Endothelial cell of umbilical vein (primary cell): ENCODE results near the gene BAG5. TPM values are rescaled to one million over a fixed set of nuclear protein-coding genes. Genes with fewer than 3 reads are reported as not detected.

Experiments
- BruUV-seq: library from RNA; stranded (reverse); fragments of 400-500 nt; replicated peaks from 2 replicates; lab custom pipeline; 2021; lab: Mats Ljungman, UMichigan
- CTCF ChIA-PET: fragments of 300-600, 350-600 bp; sonication (Branson Sonifier 250); formaldehyde crosslinking; loops from one replicate; lab custom pipeline; 2021; ENCODE audit warnings: antibody characterized with exemption, inconsistent platforms; lab: Charles Lee
- POLR2A ChIA-PET: fragments of 300-600, 350-600 bp; sonication (Branson Sonifier 250); formaldehyde crosslinking; loops from one replicate; lab custom pipeline; 2021; ENCODE audit warnings: antibody characterized with exemption, inconsistent platforms; lab: Charles Lee
- DNase-seq: peaks from one replicate; pipeline ENCODE4 v3.0.0-alpha.2; 2011; ENCODE audit warnings: low read depth, low spot score
- FAIRE-seq: peaks from 2 replicates; lab custom pipeline; 2011; peaks lifted over from hg19 to GRCh38; lab: Jason Lieb, UNC
- H2AFZ ChIP-seq: 2 replicates; pipeline ENCODE4 v1.6.0; 2012; ENCODE audit warnings: low read depth, low read length, control low read depth, inconsistent platforms
- H3K27ac ChIP-seq: 2 replicates; pipeline ENCODE4 v1.5.1; 2011; ENCODE audit warnings: low read depth, mild to moderate bottlenecking, control low read depth, low read length, moderate library complexity; ENCODE audit not compliant: insufficient read depth
- H3K27me3 ChIP-seq, 2 experiments: 2 replicates each; pipeline versions ENCODE4 v1.6.0 to v1.6.1; 2011; ENCODE audit warnings: low read length in 2 of 2, mixed read lengths in 1 of 2; ENCODE audit not compliant: control insufficient read depth in 2 of 2, insufficient read depth in 2 of 2
- H3K36me3 ChIP-seq, 2 experiments: 2 replicates in 1 of 2; 3 replicates in 1 of 2; pipeline ENCODE4 v1.5.1; 2011; ENCODE audit warnings: low read length in 2 of 2, mild to moderate bottlenecking in 1 of 2, moderate library complexity in 1 of 2; ENCODE audit not compliant: control insufficient read depth in 2 of 2, insufficient read depth in 2 of 2; ENCODE audit errors: extremely low read depth in 1 of 2
- H3K4me1 ChIP-seq: 3 replicates; pipeline ENCODE4 v1.5.1; 2011; ENCODE audit warnings: mild to moderate bottlenecking, low read length; ENCODE audit not compliant: control insufficient read depth, insufficient read depth; ENCODE audit errors: extremely low read depth
- H3K4me2 ChIP-seq: 2 replicates; pipeline ENCODE4 v1.6.1; 2011; ENCODE audit warnings: low read length, control low read depth, mixed read lengths; ENCODE audit not compliant: insufficient read depth
- H3K4me3 ChIP-seq, 3 experiments: fragments of 200-600 bp in 1 of 3; sonication (generic), shearing (Covaris generic) in 1 of 3; replicated peaks in 1 of 3; 2 replicates each; pipeline ENCODE4 v1.5.1; 2011 to 2016; ENCODE audit warnings: control low read depth in 3 of 3, low read length in 3 of 3, mild to moderate bottlenecking in 2 of 3, inconsistent platforms in 1 of 3, low read depth in 1 of 3, moderate library complexity in 1 of 3; ENCODE audit not compliant: insufficient read depth in 1 of 3
- H3K79me2 ChIP-seq: 2 replicates; pipeline ENCODE4 v1.6.0; 2012; ENCODE audit warnings: low read length, inconsistent platforms; ENCODE audit not compliant: control insufficient read depth, insufficient read depth
- H3K9ac ChIP-seq: replicated peaks from 2 replicates; pipeline ENCODE3; 2011; ENCODE audit warnings: low read length, control low read depth; ENCODE audit not compliant: insufficient read depth; ENCODE audit errors: extremely low read depth
- H3K9me1 ChIP-seq: replicated peaks from 3 replicates; pipeline ENCODE4 v1.6.0; 2011; ENCODE audit warnings: mild to moderate bottlenecking, low read length; ENCODE audit not compliant: control insufficient read depth, insufficient read depth; ENCODE audit errors: extremely low read depth
- H3K9me3 ChIP-seq: replicated peaks from 2 replicates; pipeline ENCODE4 v1.5.1; 2012; ENCODE audit warnings: low read length, inconsistent platforms; ENCODE audit not compliant: control insufficient read depth, insufficient read depth
- H4K20me1 ChIP-seq: replicated peaks from 2 replicates; pipeline ENCODE3; 2011; ENCODE audit warnings: mild to moderate bottlenecking, low read length; ENCODE audit not compliant: control insufficient read depth, insufficient read depth; ENCODE audit errors: extremely low read depth
- EZH2 ChIP-seq: IDR thresholded peaks from 2 replicates; pipeline ENCODE4 v1.6.1; 2012; ENCODE audit warnings: borderline replicate concordance, low read depth, mild to moderate bottlenecking, moderate library complexity, low read length, inconsistent platforms; ENCODE audit not compliant: severe bottlenecking
- FOS ChIP-seq: IDR thresholded peaks from 2 replicates; pipeline ENCODE4 v1.6.1; 2011; ENCODE audit warnings: mild to moderate bottlenecking, low read length, moderate library complexity, borderline replicate concordance; ENCODE audit not compliant: insufficient read depth
- GATA2 ChIP-seq: IDR thresholded peaks from 2 replicates; pipeline ENCODE4 v1.7.0; 2011; ENCODE audit warnings: low read depth, mild to moderate bottlenecking, moderate library complexity, mixed read lengths, low read length; ENCODE audit not compliant: insufficient read length, insufficient read depth
- JUN ChIP-seq: IDR thresholded peaks from 2 replicates; pipeline ENCODE4 v1.6.1; 2011; ENCODE audit warnings: borderline replicate concordance, low read depth; ENCODE audit not compliant: insufficient read length, insufficient read depth
- MAX ChIP-seq: IDR thresholded peaks from 2 replicates; pipeline ENCODE4 v1.6.1; 2011; ENCODE audit not compliant: insufficient read depth, insufficient read length
- MYC ChIP-seq: IDR thresholded peaks from one replicate; pipeline ENCODE4 v1.6.1; 2011; ENCODE audit warnings: mild to moderate bottlenecking, low read depth, low read length
- POLR2A ChIP-seq: IDR thresholded peaks from 2 replicates; pipeline ENCODE4 v1.6.1; 2012; ENCODE audit warnings: low read depth, mild to moderate bottlenecking, control low read depth, low read length
- POLR2AphosphoS5 ChIP-seq: IDR thresholded peaks from 2 replicates; pipeline ENCODE4 v1.6.1; 2012; ENCODE audit warnings: low read depth, mild to moderate bottlenecking, control low read depth, low read length, moderate library complexity; ENCODE audit not compliant: insufficient read depth
- dilution Hi-C: fragments of 300-500 bp; cut with MboI; formaldehyde crosslinking; loops from one replicate; pipeline ENCODE4 v1.15.0; 2019; ENCODE audit warnings: low sequenced_read_pairs; ENCODE audit not compliant: extremely low pct_ligation_motif_present
- intact Hi-C: fragments of 100-400 bp; cut with micrococcal nuclease; formaldehyde crosslinking; loops from one replicate; pipeline ENCODE4 v1.10.0; 2022
- polyA plus RNA-seq, 4 experiments: library from polyadenylated mRNA; depleted of rRNA in 3 of 4; stranded (reverse) in 3 of 4; unstranded in 1 of 4; fragments of >200 nt; gene quantifications; 2 replicates each; pipeline versions ENCODE4 v1.2.1 to v1.2.3, GENCODE V29; 2011 to 2012; ENCODE audit warnings: missing spikeins in 1 of 4
- total RNA-seq: library from RNA; stranded (reverse); gene quantifications from 2 replicates; pipeline ENCODE4 v1.2.3, GENCODE V29; 2021
- TF ChIP-seq, protein P1 (sequence below), 2 donors: IDR thresholded peaks; 1 replicate in 1 of 2; 2 replicates in 1 of 2; pipeline ENCODE4 v1.5.1; 2011; ENCODE audit warnings: low read length in 2 of 2, mild to moderate bottlenecking in 2 of 2, moderate library complexity in 2 of 2, control low read depth in 1 of 2, inconsistent platforms in 1 of 2, low read depth in 1 of 2; ENCODE audit not compliant: insufficient read depth in 1 of 2; ENCODE audit errors: extremely low read depth in 1 of 2

Gene BAG5
- total and polyA plus RNA-seq, 2 donors (not counting 3 experiments of a cell fraction or from before 2014, with no cell fraction given) = 6.3 to 32.5 TPM

DNA sequence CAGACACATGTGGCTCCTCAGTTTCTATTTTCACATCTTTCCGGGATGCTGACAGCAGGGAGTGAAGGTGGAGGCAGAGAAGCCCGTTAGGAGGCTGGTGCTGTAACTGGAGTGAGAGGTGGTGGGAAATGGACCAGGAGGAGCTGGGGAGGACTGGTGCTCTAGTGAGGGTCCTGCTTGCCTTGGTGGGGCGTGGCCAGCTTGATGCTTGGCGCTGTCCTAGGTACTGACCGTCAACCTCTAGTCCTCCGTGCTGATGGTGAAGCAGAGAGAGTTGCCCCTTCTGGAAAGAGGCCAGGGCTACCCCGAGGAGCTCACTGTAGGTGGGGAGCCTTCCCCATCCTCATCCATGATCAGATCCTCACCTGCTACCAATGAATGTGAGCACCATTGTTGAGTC is 32.1 kb downstream of the BAG5 start:
- Histone ChIP-seq H3K27ac (no peak overlapping the region), H4K20me1 (no peaks in the 10 kb centered on the region), H3K9me3 (no peaks in the 10 kb centered on the region), H3K9me1 (no peaks in the 10 kb centered on the region), H3K9ac (no peak overlapping the region), H3K79me2 (peaks cover 21% of the 10 kb centered on the region), H3K36me3 (peaks cover 0 to 2% of the 10 kb centered on the region in 2 experiments), H3K4me2 (no peak overlapping the region), H3K27me3 (no peaks in the 10 kb centered on the region), H3K4me1 (peaks cover 8% of the 10 kb centered on the region), H2AFZ (no peak overlapping the region), H3K4me3 (no peak overlapping the region)
- dilution Hi-C loops = no loop called here
- POLR2A ChIA-PET = no interaction called here
- intact Hi-C loops = no loop called here
- CTCF ChIA-PET = interaction anchor here (1.4 to 4.8 kb wide), 2 partner anchors 12 to 17 kb away, joined by 3 to 49 read pairs; no protein-coding TSS in a partner anchor
- FAIRE-seq (no peak), DNase-seq (no peak)
- BruUV-seq = no TSS peak
- TF ChIP-seq POLR2AphosphoS5 = no peak
- no peak for TF ChIP-seq GATA2
- TF ChIP-seq POLR2A = no peak
- TF ChIP-seq, protein P1, sequence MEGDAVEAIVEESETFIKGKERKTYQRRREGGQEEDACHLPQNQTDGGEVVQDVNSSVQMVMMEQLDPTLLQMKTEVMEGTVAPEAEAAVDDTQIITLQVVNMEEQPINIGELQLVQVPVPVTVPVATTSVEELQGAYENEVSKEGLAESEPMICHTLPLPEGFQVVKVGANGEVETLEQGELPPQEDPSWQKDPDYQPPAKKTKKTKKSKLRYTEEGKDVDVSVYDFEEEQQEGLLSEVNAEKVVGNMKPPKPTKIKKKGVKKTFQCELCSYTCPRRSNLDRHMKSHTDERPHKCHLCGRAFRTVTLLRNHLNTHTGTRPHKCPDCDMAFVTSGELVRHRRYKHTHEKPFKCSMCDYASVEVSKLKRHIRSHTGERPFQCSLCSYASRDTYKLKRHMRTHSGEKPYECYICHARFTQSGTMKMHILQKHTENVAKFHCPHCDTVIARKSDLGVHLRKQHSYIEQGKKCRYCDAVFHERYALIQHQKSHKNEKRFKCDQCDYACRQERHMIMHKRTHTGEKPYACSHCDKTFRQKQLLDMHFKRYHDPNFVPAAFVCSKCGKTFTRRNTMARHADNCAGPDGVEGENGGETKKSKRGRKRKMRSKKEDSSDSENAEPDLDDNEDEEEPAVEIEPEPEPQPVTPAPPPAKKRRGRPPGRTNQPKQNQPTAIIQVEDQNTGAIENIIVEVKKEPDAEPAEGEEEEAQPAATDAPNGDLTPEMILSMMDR (IDR thresholded peaks at IDR 0.05; ENCODE audit: extremely low read depth in 1 of 2, insufficient read depth in 1 of 2, low read depth in 1 of 2, low read length in 2 of 2) = no peak
- no peak for TF ChIP-seq EZH2
- no peak for TF ChIP-seq MAX
- no peak for TF ChIP-seq JUN
- no peak for TF ChIP-seq MYC
- no peak for TF ChIP-seq FOS
